Omental fat pad (tissue), 4 donors: ENCODE data around the gene SPATA33. TPM values are rescaled to one million over a fixed set of nuclear protein-coding genes. Genes with fewer than 3 reads are reported as not detected.
A peak's percentile ranks its signal among the peaks of the same experiment; 100 is the strongest.

Experiments
- ATAC-seq: fragments of 150-250 bp; one replicate; pipeline ENCODE4 v1.9.1; 2016; ENCODE audit warnings: mild to moderate bottlenecking, moderate library complexity; ENCODE audit not compliant: low FRiP score
- DNase-seq: peaks from one replicate; pipeline ENCODE4 v3.0.0-alpha.2; 2019; ENCODE audit warnings: low spot score
- total RNA-seq, 4 donors: library from RNA; depleted of rRNA; stranded (reverse); fragments of >200 nt; gene quantifications; one replicate each; pipeline ENCODE4 v1.1.0, GENCODE V29; 2016
- TF ChIP-seq, protein P1 (sequence below), 3 donors: fragments of 450-650 bp; IDR thresholded peaks; one replicate each; pipeline ENCODE4 v1.5.1; 2016 to 2017; ENCODE audit warnings: antibody characterized with exemption in 3 of 3, mild to moderate bottlenecking in 3 of 3, moderate library complexity in 2 of 3

SPATA33 gene
- total RNA-seq, 4 donors from 2014 or later: 1.8 to 7.1 (median 4.3) TPM

- ATAC-seq (peak; percentile 81), DNase-seq (peak; percentile 66)
- TF ChIP-seq, protein P1, sequence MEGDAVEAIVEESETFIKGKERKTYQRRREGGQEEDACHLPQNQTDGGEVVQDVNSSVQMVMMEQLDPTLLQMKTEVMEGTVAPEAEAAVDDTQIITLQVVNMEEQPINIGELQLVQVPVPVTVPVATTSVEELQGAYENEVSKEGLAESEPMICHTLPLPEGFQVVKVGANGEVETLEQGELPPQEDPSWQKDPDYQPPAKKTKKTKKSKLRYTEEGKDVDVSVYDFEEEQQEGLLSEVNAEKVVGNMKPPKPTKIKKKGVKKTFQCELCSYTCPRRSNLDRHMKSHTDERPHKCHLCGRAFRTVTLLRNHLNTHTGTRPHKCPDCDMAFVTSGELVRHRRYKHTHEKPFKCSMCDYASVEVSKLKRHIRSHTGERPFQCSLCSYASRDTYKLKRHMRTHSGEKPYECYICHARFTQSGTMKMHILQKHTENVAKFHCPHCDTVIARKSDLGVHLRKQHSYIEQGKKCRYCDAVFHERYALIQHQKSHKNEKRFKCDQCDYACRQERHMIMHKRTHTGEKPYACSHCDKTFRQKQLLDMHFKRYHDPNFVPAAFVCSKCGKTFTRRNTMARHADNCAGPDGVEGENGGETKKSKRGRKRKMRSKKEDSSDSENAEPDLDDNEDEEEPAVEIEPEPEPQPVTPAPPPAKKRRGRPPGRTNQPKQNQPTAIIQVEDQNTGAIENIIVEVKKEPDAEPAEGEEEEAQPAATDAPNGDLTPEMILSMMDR (IDR thresholded peaks at IDR 0.05): no peak
These were observed 44.1 kb downstream of the SPATA33 start, which contains the start of gene SPATA2L for GRCh38 chr16:89701425-89702406. Gene SPATA2L, minus strand, starts transcription at chr16:89701705. Its CDS starts 473 bp downstream, at chr16:89701232.

DNA sequence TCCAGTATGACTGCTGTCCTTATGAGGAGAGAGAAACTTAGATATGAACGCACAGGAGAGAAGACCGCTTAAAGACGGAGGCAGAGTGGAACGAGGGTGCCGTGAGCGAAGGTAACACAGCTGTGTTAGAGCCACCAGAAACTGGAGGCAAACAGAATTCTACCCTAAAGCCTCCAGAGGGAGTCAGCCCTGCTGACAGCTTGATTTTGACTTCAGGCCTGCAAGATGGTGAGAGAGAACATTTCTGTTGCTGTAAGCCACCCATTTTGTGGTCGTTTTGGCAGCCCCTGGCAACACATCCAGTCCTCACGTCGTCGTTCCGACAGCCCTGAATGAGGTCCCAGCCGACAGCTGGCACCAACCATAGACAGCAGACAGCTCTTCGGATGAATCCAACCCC is 46.6 kb downstream of the SPATA33 start:
- DNase-seq (no peak), ATAC-seq (no peak)
- TF ChIP-seq, protein P1 (IDR thresholded peaks at IDR 0.05): no peak

DNA sequence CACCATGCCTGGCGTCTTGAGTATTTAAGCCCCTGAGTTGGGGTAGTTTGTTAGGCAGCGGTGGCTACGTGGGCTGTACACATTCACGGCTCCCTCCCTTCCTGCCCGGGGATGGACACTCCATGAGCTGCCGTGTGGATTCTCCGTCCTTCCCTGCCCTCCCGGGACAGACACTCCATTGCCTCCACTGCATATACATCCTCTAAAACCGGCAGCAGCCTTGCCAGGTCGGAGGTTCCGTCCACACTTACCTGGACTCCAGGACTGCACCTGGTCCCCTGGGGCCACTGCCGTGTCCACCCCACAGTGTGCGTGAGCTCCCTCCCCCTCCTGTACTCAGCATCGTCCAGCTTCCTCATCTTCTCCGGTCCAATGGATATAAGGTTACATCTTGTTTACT is 47.4 kb downstream of the SPATA33 start:
- ATAC-seq (no peak), DNase-seq (no peak)
- TF ChIP-seq, protein P1 (IDR thresholded peaks at IDR 0.05): no peak

- DNase-seq: no peak
- TF ChIP-seq, protein P1 (IDR thresholded peaks at IDR 0.05): no peak
- no peak for ATAC-seq
These were observed 49.1 kb downstream of the SPATA33 start for GRCh38 chr16:89706518-89707260.

DNA sequence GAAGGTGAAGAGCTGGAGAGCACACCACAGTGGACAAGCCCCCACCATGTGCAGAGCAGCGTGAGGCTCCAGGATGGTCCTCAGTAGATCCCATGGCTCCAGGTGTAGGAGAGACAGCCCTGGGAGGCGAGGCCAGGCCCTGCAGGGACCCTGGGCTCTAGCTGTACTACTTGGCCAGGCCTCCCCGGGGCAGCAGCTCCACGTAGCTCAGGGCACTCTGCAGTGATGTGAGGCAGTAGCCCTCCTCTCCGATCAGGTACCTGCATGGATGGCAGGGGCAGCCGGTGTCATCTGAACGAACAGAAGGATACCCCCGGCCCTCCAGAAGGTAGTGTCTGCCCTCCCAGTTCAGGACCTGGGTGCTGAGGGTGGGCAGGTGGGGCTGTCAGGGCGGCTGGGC is 50.1 kb downstream of the SPATA33 start:
- ATAC-seq (no peak), DNase-seq (no peak)
- TF ChIP-seq, protein P1 (IDR thresholded peaks at IDR 0.05): no peak

- TF ChIP-seq, protein P1 (IDR thresholded peaks at IDR 0.05): no peak
- ATAC-seq (no peak), DNase-seq (no peak)
These were observed 50.9 kb downstream of the SPATA33 start for GRCh38 chr16:89708481-89708931.
